HCT116 (cell line): ENCODE results near the gene TOR1AIP2. TPM values are rescaled to one million over a fixed set of nuclear protein-coding genes. Genes with fewer than 3 reads are reported as not detected.

ENCODE experiments used
- ATAC-seq: fragments of 200-7000 bp; cut with Tn5 transposase; 2 replicates; pipeline ENCODE4 v1.9.1; 2020; ENCODE audit warnings: mild to moderate bottlenecking, moderate library complexity
- BruUV-seq: library from RNA; stranded (reverse); fragments of 400-500 nt; replicated peaks from 2 replicates; lab custom pipeline; 2021; lab: Mats Ljungman, UMichigan
- CTCF ChIA-PET: fragments of 300-600 bp; sonication (Branson Sonifier 250); formaldehyde crosslinking; loops from one replicate; lab custom pipeline; 2021; ENCODE audit warnings: antibody characterized with exemption; lab: Charles Lee
- POLR2A ChIA-PET: fragments of 300-600, 350-600 bp; sonication (Branson Sonifier 250); formaldehyde crosslinking; loops from one replicate; lab custom pipeline; 2021; ENCODE audit warnings: antibody characterized with exemption; lab: Charles Lee
- RAD21 ChIA-PET, 2 experiments: fragments of 300-600 bp; sonication (Branson Sonifier 250); formaldehyde crosslinking; loops; one replicate each; lab custom pipeline; 2023; ENCODE audit warnings: low total read pairs in 2 of 2; ENCODE audit not compliant: uncharacterized antibody in 2 of 2, unreplicated experiment in 2 of 2, low non-redundant PET in 1 of 2; lab: Charles Lee
- DNase-seq: peaks from one replicate; pipeline ENCODE4 v3.0.0-alpha.2; 2010; ENCODE audit warnings: low read depth, low spot score
- H2AFZ ChIP-seq: fragments of 200-600 bp; shearing (Covaris generic), sonication (generic); 2 replicates; pipeline ENCODE4 v1.6.1; 2017; ENCODE audit warnings: low read depth, mixed run types, mixed read lengths, antibody characterized with exemption, low read length; ENCODE audit not compliant: poor library complexity, severe bottlenecking
- H3K27ac ChIP-seq: 2 replicates; pipeline ENCODE4 v1.5.1; 2012; ENCODE audit warnings: low read depth, low read length
- H3K27me3 ChIP-seq: fragments of 200-600 bp; sonication (generic); 2 replicates; pipeline ENCODE4 v1.6.1; 2016; ENCODE audit warnings: mixed run types, low read length, mixed read lengths; ENCODE audit not compliant: insufficient read depth
- H3K36me3 ChIP-seq, 2 experiments: fragments of 200-500 bp in 1 of 2; fragments of 200-600 bp in 1 of 2; sonication (Bioruptor generic) in 1 of 2; sonication (generic) in 1 of 2; 2 replicates each; pipeline versions ENCODE4 v1.5.1 to v1.6.1; 2014 to 2016; ENCODE audit warnings: low read length in 2 of 2, inconsistent platforms in 1 of 2, mixed read lengths in 1 of 2, mixed run types in 1 of 2; ENCODE audit not compliant: insufficient read depth in 2 of 2, control insufficient read depth in 1 of 2
- H3K4me1 ChIP-seq, 2 experiments: fragments of 200-600 bp in 1 of 2; sonication (generic) in 1 of 2; 2 replicates each; pipeline versions ENCODE4 v1.5.1 to v1.6.1; 2012 to 2017; ENCODE audit warnings: low read length in 2 of 2, inconsistent platforms in 1 of 2, mild to moderate bottlenecking in 1 of 2, mixed read lengths in 1 of 2, mixed run types in 1 of 2, moderate library complexity in 1 of 2; ENCODE audit not compliant: insufficient read depth in 2 of 2, control insufficient read depth in 1 of 2
- H3K4me2 ChIP-seq: fragments of 200-600 bp; sonication (generic); 2 replicates; pipeline ENCODE4 v1.6.1; 2017; ENCODE audit warnings: mixed run types, low read length, mixed read lengths
- H3K4me3 ChIP-seq, 2 experiments: fragments of 200-600 bp in 1 of 2; sonication (generic) in 1 of 2; replicated peaks in 1 of 2; 2 replicates each; pipeline ENCODE4 v1.5.1; 2011 to 2016; ENCODE audit warnings: low read length in 2 of 2, control low read depth in 1 of 2, low read depth in 1 of 2, mild to moderate bottlenecking in 1 of 2, mixed read lengths in 1 of 2, mixed run types in 1 of 2
- H3K79me2 ChIP-seq: fragments of 200-600 bp; sonication (generic); 2 replicates; pipeline ENCODE4 v1.6.1; 2017; ENCODE audit warnings: mild to moderate bottlenecking, mixed run types, low read length, moderate library complexity, mixed read lengths; ENCODE audit not compliant: insufficient read depth
- H3K9ac ChIP-seq: fragments of 200-600 bp; sonication (generic); 2 replicates; pipeline ENCODE4 v1.6.1; 2016; ENCODE audit warnings: low read length, mixed read lengths
- H3K9me2 ChIP-seq: fragments of 200-600 bp; sonication (generic), shearing (Covaris generic); 2 replicates; pipeline ENCODE4 v1.6.1; 2017; ENCODE audit warnings: mixed run types, mild to moderate bottlenecking, moderate library complexity; ENCODE audit not compliant: insufficient read depth
- H3K9me3 ChIP-seq, 2 experiments: fragments of 200-500 bp in 1 of 2; fragments of 200-600 bp in 1 of 2; sonication (Bioruptor generic) in 1 of 2; sonication (generic) in 1 of 2; 2 replicates each; pipeline ENCODE4 v1.6.1; 2014 to 2017; ENCODE audit warnings: low read length in 2 of 2, mixed read lengths in 2 of 2, inconsistent platforms in 1 of 2, low read depth in 1 of 2, mild to moderate bottlenecking in 1 of 2, mixed run types in 1 of 2, moderate library complexity in 1 of 2; ENCODE audit not compliant: control insufficient read depth in 1 of 2, insufficient read depth in 1 of 2
- H4K20me1 ChIP-seq: fragments of 200-600 bp; sonication (generic), shearing (Covaris generic); 2 replicates; pipeline ENCODE4 v1.6.1; 2017; ENCODE audit warnings: mixed run types, mild to moderate bottlenecking, moderate library complexity; ENCODE audit not compliant: insufficient read depth
- CEBPB ChIP-seq: IDR thresholded peaks from 2 replicates; pipeline ENCODE4 v1.6.1; 2012; ENCODE audit warnings: low read depth
- CTCF ChIP-seq, 3 experiments: fragments of 200-600 bp in 1 of 3; sonication (generic) in 1 of 3; IDR thresholded peaks in 2 of 3; conservative IDR thresholded peaks in 1 of 3; 2 replicates each; pipeline ENCODE4 v1.5.1; 2012 to 2017; ENCODE audit warnings: low read depth in 2 of 3, low read length in 2 of 3, antibody characterized with exemption in 1 of 3, borderline replicate concordance in 1 of 3, control low read depth in 1 of 3, mild to moderate bottlenecking in 1 of 3, mixed read lengths in 1 of 3, mixed run types in 1 of 3, moderate library complexity in 1 of 3; ENCODE audit not compliant: insufficient read depth in 1 of 3
- FOSL1 ChIP-seq: IDR thresholded peaks from 2 replicates; pipeline ENCODE4 v1.6.1; 2012; ENCODE audit warnings: low read depth
- JUND ChIP-seq: IDR thresholded peaks from 2 replicates; pipeline ENCODE4 v1.6.1; 2012
- POLR2AphosphoS5 ChIP-seq: IDR thresholded peaks from 2 replicates; pipeline ENCODE4 v1.6.1; 2011; ENCODE audit warnings: mild to moderate bottlenecking, low read depth, low read length, moderate library complexity
- SP1 ChIP-seq: IDR thresholded peaks from 2 replicates; pipeline ENCODE4 v1.6.1; 2012; ENCODE audit warnings: low read depth
- TCF7L2 ChIP-seq: IDR thresholded peaks from 2 replicates; pipeline ENCODE4 v1.7.0; 2011; ENCODE audit warnings: borderline replicate concordance, inconsistent platforms; ENCODE audit not compliant: insufficient read depth, insufficient read length; ENCODE audit errors: extremely low read depth
- ZBTB33 ChIP-seq: IDR thresholded peaks from 2 replicates; pipeline ENCODE4 v1.6.1; 2011; ENCODE audit warnings: mild to moderate bottlenecking, low read length, moderate library complexity; ENCODE audit not compliant: insufficient replicate concordance; ENCODE audit errors: extremely low read depth
- ZFX ChIP-seq: fragments of 450-650 bp; IDR thresholded peaks from 2 replicates; pipeline ENCODE4 v1.6.1; 2017
- intact Hi-C: fragments of 100-400 bp; cut with micrococcal nuclease; formaldehyde crosslinking; loops from 2 replicates; pipeline ENCODE4 v1.10.0; 2022
- total RNA-seq: library from RNA; stranded (reverse); gene quantifications from one replicate; pipeline ENCODE4 v1.2.1, GENCODE V29; 2021; ENCODE audit not compliant: unreplicated experiment

TOR1AIP2 gene
- total RNA-seq, 1 experiment from 2014 or later = 106 TPM

- no peaks in the 10 kb centered on the region for H3K9me2 ChIP-seq
- no peaks in the 10 kb centered on the region for H3K9me3 ChIP-seq
- no peak overlapping the region for H3K4me2 ChIP-seq
- TF ChIP-seq ZFX (no peak), POLR2AphosphoS5 (no peak), SP1 (no peak), TCF7L2 (no peak), CEBPB (no peak), CTCF (IDR thresholded peaks at IDR 0.05 in 2 of 3, conservative IDR thresholded peaks at IDR 0.05 in 1 of 3; ENCODE audit: borderline replicate concordance in 1 of 3, insufficient read depth in 1 of 3, low read depth in 2 of 3, low read length in 2 of 3) (no peak), JUND (no peak), FOSL1 (no peak), ZBTB33 (no peak)
- TF ChIP-seq, all 23 proteins: peak for 0
- Histone ChIP-seq H4K20me1 (no peaks in the 10 kb centered on the region), H3K9ac (no peak overlapping the region), H3K4me1 (no peaks in the 10 kb centered on the region), H2AFZ (no peak overlapping the region), H3K79me2 (no peaks in the 10 kb centered on the region), H3K27ac (no peak overlapping the region), H3K27me3 (no peaks in the 10 kb centered on the region), H3K36me3 (peaks cover 4 to 21% of the 10 kb centered on the region in 2 experiments; a peak in 2 of 4 replicates), H3K4me3 (no peak overlapping the region)
- no peak for ATAC-seq
- BruUV-seq = no TSS peak
- POLR2A ChIA-PET = no interaction called here
- RAD21 ChIA-PET = interaction anchor here in 1 of 2 experiments (0.7 kb wide), 1 partner anchor 263 kb away, joined by 3 read pairs; no protein-coding TSS in a partner anchor
- CTCF ChIA-PET = no interaction called here
- DNase-seq = no peak
- intact Hi-C loops = no loop called here
These were observed 40.2 kb upstream of the TOR1AIP2 start for GRCh38 chr1:179917601-179918429.
